AG04449 (cell line): Measurements from ENCODE around the gene LINC01488.

Experiments used
- CTCF ChIA-PET: fragments of 350-600 bp; formaldehyde crosslinking; extraction: SDS; loops from one replicate; lab custom pipeline; 2021; ENCODE audit warnings: antibody characterized with exemption; lab: Yijun Ruan, JAX
- POLR2A ChIA-PET: fragments of 400-600, 350-600 bp; formaldehyde crosslinking; extraction: SDS; loops from one replicate; lab custom pipeline; 2020; ENCODE audit warnings: antibody characterized with exemption, inconsistent platforms; lab: Yijun Ruan, JAX
- DNase-seq: peaks from one replicate; pipeline ENCODE4 v3.0.0-alpha.2; 2010; ENCODE audit warnings: low read depth, low spot score
- H3K4me3 ChIP-seq: 2 replicates; pipeline ENCODE4 v1.5.1; 2011; ENCODE audit warnings: low read depth, mild to moderate bottlenecking, control low read depth, low read length
- TF ChIP-seq, protein P1 (sequence below): IDR thresholded peaks from one replicate; pipeline ENCODE4 v1.5.1; 2011; ENCODE audit warnings: mild to moderate bottlenecking, moderate library complexity, low read length, control low read depth, inconsistent platforms; ENCODE audit not compliant: insufficient read depth; ENCODE audit errors: missing control alignments

LINC01488 gene

DNA sequence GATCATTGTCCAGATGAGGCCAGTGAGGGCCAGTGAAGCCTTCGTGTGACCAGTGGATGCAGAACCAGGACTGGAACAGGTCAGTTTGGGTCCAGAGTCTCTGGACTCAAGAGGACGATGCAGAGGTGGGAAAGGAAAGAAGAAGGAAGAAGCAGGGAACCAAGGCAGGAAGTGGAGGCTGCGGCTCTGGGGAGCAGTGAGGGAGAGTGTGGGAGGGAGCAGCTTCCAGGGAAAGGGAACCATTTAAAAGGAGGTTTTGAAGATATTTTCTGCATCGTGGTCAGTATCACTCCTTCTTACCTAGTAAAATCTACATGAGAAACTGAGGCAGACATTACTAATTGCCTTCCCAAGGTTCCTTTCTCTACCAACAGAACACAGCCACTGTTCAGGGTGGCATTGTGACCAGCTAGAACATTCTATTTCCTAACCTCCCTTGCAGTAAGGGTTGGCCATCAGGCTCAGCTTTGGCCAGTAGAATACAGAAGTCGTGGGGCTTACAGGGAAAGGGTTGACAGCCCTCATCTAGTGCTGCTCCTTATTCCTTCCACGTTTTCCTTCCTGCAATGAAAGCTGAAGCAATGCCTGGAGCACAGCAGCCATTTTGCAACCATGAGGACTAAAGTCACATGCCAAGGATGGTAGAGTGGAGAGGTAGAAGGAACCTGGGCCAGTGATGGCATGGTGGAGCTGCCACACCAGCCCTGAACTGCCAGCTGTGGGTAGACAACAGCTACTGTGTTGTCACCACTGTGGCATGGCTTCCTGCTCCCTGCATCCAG lies 29.1 kb upstream of the LINC01488 start:
- H3K4me3 ChIP-seq = no peak overlapping the region
- TF ChIP-seq, protein P1, sequence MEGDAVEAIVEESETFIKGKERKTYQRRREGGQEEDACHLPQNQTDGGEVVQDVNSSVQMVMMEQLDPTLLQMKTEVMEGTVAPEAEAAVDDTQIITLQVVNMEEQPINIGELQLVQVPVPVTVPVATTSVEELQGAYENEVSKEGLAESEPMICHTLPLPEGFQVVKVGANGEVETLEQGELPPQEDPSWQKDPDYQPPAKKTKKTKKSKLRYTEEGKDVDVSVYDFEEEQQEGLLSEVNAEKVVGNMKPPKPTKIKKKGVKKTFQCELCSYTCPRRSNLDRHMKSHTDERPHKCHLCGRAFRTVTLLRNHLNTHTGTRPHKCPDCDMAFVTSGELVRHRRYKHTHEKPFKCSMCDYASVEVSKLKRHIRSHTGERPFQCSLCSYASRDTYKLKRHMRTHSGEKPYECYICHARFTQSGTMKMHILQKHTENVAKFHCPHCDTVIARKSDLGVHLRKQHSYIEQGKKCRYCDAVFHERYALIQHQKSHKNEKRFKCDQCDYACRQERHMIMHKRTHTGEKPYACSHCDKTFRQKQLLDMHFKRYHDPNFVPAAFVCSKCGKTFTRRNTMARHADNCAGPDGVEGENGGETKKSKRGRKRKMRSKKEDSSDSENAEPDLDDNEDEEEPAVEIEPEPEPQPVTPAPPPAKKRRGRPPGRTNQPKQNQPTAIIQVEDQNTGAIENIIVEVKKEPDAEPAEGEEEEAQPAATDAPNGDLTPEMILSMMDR = no peak
- CTCF ChIA-PET = interaction anchor here (0.9 kb wide), 1 partner anchor 321 kb away, joined by 3 read pairs; no protein-coding TSS in a partner anchor
- POLR2A ChIA-PET = no interaction called here
- DNase-seq = no peak

DNA sequence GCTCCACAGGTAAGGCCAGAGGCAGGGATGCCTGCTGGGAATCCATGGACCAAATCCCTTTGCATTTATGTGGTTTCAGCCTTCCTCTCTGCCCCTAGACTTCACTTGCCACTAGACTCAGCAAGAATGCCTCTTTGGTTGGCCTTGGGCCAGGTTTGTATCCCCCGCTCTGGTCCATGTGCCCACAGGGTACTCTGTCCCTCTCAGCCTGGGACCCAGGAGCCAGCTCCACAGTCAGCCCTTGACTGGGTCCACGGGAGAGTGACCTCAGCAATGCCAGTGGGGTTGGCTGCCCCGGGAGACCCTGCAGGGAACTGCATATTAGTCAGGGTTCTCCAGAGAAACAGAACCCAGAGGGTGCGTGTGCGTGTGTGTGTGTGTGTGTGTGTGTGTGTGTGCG lies 28.3 kb upstream of the LINC01488 start:
- TF ChIP-seq, protein P1 = no peak
- no peak overlapping the region for H3K4me3 ChIP-seq
- ChIA-PET CTCF (no interaction called here), POLR2A (interaction anchor here (1.2 kb wide), 1 partner anchor 10 kb away, joined by 3 read pairs; no protein-coding TSS in a partner anchor)
- DNase-seq = no peak

DNA sequence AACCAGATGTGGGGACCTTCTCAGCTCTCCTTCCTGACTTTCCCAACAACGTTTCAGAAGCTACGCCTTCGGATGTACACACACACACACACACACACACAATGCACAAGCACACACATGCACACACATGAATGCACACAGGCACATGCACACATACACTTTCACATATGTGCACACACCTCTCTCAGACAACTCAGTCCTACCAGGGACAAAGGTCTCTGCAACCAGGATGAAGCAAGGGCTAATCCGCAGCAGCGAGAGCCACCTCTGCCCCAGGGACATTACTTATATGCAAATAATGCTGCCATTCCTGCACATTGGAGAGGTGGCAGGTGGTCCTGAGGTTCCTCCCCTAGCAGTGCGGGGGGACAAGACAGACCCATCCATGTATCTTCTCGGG lies 27.4 kb upstream of the LINC01488 start:
- TF ChIP-seq, protein P1 = no peak
- no peak overlapping the region for H3K4me3 ChIP-seq
- POLR2A ChIA-PET = interaction anchor here (1.2 kb wide), 1 partner anchor 9 kb away, joined by 3 read pairs; no protein-coding TSS in a partner anchor
- CTCF ChIA-PET = no interaction called here
- no peak for DNase-seq

DNA sequence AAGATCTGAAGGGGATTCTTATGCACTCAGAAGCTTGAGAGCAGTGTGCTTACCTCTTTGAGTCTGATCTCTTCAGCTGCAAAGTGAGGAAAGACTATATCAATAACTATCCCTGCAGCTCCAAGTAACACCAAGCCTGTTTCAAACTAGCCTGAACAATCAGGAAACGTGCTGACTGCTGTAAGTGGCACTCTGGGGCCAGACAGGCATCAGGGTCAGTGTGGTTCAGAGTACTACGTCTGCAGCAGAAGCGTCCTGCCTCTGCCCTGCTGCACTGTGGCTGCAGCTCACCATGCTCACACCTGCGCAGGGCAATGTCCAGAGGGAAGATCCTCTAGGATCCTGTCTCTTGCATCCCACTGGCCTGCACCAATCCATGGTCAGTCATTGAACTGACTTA lies 25.5 kb upstream of the LINC01488 start:
- CTCF ChIA-PET = interaction anchor here (1.4 to 3.2 kb wide), 2 partner anchors 9 to 12 kb away, joined by 5 to 12 read pairs; no protein-coding TSS in a partner anchor
- DNase-seq = no peak
- POLR2A ChIA-PET = no interaction called here
- no peak overlapping the region for H3K4me3 ChIP-seq
- TF ChIP-seq, protein P1 = no peak

DNA sequence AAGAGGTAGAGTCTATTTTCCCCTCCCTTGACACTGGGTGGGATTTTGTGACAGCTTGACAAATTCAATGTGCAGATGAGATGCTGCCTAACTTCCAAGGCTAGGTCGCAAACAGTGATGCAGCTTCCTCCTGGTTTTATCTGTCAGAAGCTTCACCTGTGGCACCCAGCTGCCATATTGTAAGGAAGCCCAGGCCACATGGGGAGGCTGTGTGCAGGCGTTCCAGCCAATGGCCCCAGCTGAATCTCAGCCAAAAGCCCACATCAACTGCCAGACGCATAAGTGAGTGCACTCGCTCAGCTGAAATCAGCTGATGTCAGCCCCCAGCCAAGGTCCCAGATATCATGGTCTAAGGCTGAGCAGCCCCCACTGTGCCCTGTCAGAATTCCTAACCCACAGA lies 24.8 kb upstream of the LINC01488 start:
- CTCF ChIA-PET = interaction anchor here (0.8 to 3.2 kb wide), 3 partner anchors 10 to 325 kb away, joined by 3 to 12 read pairs (median 5); no protein-coding TSS in a partner anchor
- TF ChIP-seq, protein P1 = no peak
- POLR2A ChIA-PET = no interaction called here
- H3K4me3 ChIP-seq = no peak overlapping the region
- no peak for DNase-seq

DNA sequence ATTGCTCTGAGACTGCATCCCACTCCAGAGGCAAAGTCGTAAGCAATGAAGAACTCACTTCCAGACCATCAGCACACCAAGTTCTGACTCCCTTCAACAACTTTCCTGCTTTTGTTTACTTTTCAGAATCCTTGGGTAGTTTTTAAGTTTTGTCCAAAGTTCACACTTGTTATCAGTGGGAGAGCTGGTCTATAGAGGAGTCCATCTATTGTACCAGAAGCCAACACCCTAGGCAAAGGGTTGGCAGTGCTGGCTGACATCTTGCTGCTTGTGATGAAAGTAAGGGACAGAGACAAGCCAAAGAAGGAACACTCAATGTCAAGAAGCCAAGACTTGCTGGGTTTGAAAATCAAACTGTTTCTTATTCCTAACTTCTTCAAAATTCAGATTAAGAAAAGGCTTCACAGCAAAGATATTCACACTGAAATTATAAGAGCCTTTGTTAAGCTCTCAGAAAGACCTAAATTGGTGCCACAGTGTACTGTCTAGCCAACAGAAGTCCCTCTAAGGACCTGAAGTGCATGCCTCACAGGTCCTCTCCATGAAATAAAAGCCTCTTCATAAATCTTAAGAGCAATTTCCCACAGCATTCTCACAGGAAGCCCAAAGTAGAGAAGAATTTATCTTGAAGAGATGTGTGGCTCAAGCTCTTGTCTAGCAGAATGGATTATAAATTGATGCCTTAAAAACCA lies 21.5 kb upstream of the LINC01488 start:
- TF ChIP-seq, protein P1 = no peak
- DNase-seq = no peak
- no peak overlapping the region for H3K4me3 ChIP-seq
- ChIA-PET POLR2A (no interaction called here), CTCF (no interaction called here)
